IPS-20b (cell line): Measurements from ENCODE around the gene CLPSL1.

ENCODE experiments used
- H3K27ac ChIP-seq: one replicate; pipeline ENCODE4 v1.5.1; 2013; ENCODE audit warnings: low read length
- H3K27me3 ChIP-seq: 2 replicates; pipeline ENCODE4 v1.6.1; 2013; ENCODE audit warnings: mild to moderate bottlenecking, low read length, inconsistent platforms; ENCODE audit not compliant: insufficient read depth
- H3K36me3 ChIP-seq: 2 replicates; pipeline ENCODE4 v1.6.1; 2013; ENCODE audit warnings: low read depth, mild to moderate bottlenecking, inconsistent platforms, low read length, moderate library complexity; ENCODE audit not compliant: insufficient read depth
- H3K4me1 ChIP-seq: 2 replicates; pipeline ENCODE4 v1.6.1; 2013; ENCODE audit warnings: mild to moderate bottlenecking, control low read depth, inconsistent platforms, low read length, moderate library complexity; ENCODE audit not compliant: insufficient read depth
- H3K4me3 ChIP-seq: 2 replicates; pipeline ENCODE4 v1.5.1; 2013; ENCODE audit warnings: mild to moderate bottlenecking, low read length, inconsistent platforms
- H3K9ac ChIP-seq: 2 replicates; pipeline ENCODE4 v1.6.1; 2013; ENCODE audit warnings: low read depth, mild to moderate bottlenecking, inconsistent platforms, low read length, moderate library complexity
- H3K9me3 ChIP-seq: 2 replicates; pipeline ENCODE4 v1.6.1; 2013; ENCODE audit warnings: mild to moderate bottlenecking, low read depth, low read length, inconsistent platforms; ENCODE audit not compliant: insufficient read depth

Gene CLPSL1

GRCh38 chr6:35786272-35786671 is 5.5 kb downstream of the CLPSL1 start:
- no peak overlapping the region for H3K9ac ChIP-seq
- H3K4me1 ChIP-seq: no peaks in the 10 kb centered on the region
- peaks cover 5% of the 10 kb centered on the region for H3K27me3 ChIP-seq

DNA sequence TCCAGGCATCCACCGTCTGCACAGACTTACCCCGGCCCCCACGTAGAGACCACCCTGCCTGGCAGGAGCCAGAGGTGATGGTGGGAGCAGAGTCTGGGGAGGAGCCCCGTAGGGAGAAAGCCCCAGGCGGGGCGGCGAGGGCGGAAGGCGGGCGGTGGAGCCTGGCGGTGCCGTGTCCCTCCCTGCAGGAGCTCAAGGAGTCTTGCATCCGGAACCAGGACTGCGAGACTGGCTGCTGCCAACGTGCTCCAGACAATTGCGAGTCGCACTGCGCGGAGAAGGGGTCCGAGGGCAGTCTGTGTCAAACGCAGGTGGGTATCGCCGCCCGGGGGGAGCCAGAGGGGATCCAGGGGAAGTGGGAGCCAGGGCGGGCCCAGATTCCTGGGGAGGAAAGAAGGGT is 6.0 kb downstream of the CLPSL1 start:
- Histone ChIP-seq H3K4me1 (no peaks in the 10 kb centered on the region), H3K9ac (no peak overlapping the region), H3K27ac (no peak overlapping the region), H3K9me3 (no peaks in the 10 kb centered on the region), H3K4me3 (no peak overlapping the region), H3K27me3 (peaks cover 5% of the 10 kb centered on the region), H3K36me3 (no peaks in the 10 kb centered on the region)

More at GRCh38 chr6:35786272-35786671, 5.5 kb downstream of the CLPSL1 start:
- no peak overlapping the region for H3K27ac ChIP-seq
- H3K36me3 ChIP-seq: no peaks in the 10 kb centered on the region
- no peaks in the 10 kb centered on the region for H3K9me3 ChIP-seq
- H3K4me3 ChIP-seq: no peak overlapping the region

- no peak overlapping the region for H3K27ac ChIP-seq
- no peaks in the 10 kb centered on the region for H3K4me1 ChIP-seq
- H3K9me3 ChIP-seq: no peaks in the 10 kb centered on the region
- peaks cover 5% of the 10 kb centered on the region for H3K27me3 ChIP-seq
- no peak overlapping the region for H3K9ac ChIP-seq
- no peaks in the 10 kb centered on the region for H3K36me3 ChIP-seq
- H3K4me3 ChIP-seq: no peak overlapping the region
Observed at GRCh38 chr6:35787266-35788218, 6.7 kb downstream of the CLPSL1 start.

- Histone ChIP-seq H3K9me3 (no peaks in the 10 kb centered on the region), H3K4me1 (no peaks in the 10 kb centered on the region), H3K27me3 (peaks cover 5% of the 10 kb centered on the region), H3K27ac (no peak overlapping the region), H3K9ac (no peak overlapping the region), H3K36me3 (no peaks in the 10 kb centered on the region), H3K4me3 (no peak overlapping the region)
Observed at GRCh38 chr6:35788423-35788982, 7.7 kb downstream of the CLPSL1 start.

GRCh38 chr6:35790683-35791082 is 9.9 kb downstream of the CLPSL1 start:
- Histone ChIP-seq H3K4me3 (no peak overlapping the region), H3K4me1 (no peaks in the 10 kb centered on the region), H3K9me3 (no peaks in the 10 kb centered on the region), H3K27ac (no peak overlapping the region), H3K27me3 (peaks cover 5% of the 10 kb centered on the region), H3K36me3 (no peaks in the 10 kb centered on the region), H3K9ac (no peak overlapping the region)

DNA sequence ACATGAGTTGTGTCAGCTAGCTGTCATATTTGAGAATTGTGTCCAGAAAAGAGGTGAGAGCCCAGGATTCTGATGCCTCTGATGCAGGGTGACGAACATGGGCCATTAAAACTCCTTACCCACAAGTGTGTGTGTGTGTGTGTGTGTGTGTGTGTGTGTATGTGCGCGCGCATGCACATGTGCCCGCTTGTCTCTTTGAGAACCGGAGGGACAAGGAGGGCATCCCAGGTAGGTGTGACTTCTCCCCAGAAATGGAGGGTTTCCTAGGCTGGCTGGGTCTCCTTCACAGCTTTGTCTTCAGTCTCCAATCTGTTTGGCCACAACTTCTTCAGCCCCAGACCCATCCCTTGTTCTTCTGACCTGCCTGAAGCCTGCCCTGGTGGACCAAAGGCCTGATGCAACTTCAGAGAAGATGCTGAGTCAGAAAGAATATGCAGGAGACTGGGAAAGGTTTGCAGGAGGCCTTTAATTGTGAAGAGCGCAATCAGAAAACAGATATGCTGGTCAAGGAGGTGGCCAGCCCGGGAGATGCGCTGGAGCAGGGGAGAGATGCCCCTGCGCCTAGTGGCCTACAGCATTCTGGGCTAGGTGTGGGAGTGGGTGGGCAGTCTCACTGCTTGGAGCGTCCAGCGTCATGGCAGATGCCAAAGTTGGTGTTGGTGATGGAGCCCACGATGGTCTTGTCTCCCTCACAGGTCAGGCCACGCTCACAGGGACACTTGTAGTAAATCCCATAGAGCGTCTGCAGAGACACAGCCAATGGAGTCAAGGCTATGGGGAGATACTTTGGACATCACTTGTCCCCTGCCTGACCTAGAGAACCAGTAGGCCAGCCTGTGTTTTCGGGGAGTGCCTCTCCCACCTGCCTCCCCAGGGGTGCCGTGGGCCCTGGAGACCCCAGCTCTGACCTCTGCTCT is 14.0 kb downstream of the CLPSL1 start:
- Histone ChIP-seq H3K27me3 (no peaks in the 10 kb centered on the region), H3K9me3 (no peaks in the 10 kb centered on the region), H3K4me1 (peaks cover 7% of the 10 kb centered on the region; the same call in 1 of the 2 replicates), H3K27ac (no peak overlapping the region), H3K4me3 (no peak overlapping the region), H3K9ac (no peak overlapping the region), H3K36me3 (no peaks in the 10 kb centered on the region)

DNA sequence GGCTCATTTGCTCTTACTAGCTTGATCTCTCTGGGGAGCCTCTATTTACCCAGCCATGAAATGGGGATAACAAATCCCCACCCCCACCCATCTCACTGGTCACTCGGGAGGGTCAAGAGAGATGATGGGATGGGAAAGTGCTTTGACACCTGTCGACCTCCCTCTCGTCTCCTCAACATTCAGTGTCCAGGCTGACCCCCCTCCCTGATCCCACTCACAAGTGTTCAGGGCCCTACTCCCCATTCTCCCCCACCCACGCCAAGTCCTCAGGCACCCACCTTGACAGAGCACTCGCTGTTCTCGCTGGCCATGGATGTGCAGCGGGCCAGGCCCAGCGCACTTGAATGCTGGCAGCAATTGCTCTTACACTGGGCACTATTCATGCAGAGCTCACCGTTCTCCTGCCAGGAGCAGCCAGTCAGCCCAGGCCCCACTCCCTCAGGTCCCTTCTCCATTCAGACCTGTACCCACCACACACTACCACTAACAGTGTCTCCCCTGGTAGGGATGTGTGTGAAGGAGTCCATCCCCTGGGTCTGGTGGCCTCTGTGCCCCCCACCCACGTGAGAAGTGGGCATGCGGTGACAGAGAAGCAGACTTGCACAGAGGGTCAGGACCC is 14.7 kb downstream of the CLPSL1 start:
- Histone ChIP-seq H3K9me3 (no peaks in the 10 kb centered on the region), H3K36me3 (no peaks in the 10 kb centered on the region), H3K27ac (no peak overlapping the region), H3K4me3 (no peak overlapping the region), H3K4me1 (peaks cover 7% of the 10 kb centered on the region; the same call in 1 of the 2 replicates), H3K27me3 (no peaks in the 10 kb centered on the region), H3K9ac (no peak overlapping the region)

GRCh38 chr6:35796236-35796635 is 15.4 kb downstream of the CLPSL1 start:
- no peaks in the 10 kb centered on the region for H3K9me3 ChIP-seq
- no peak overlapping the region for H3K4me3 ChIP-seq
- no peaks in the 10 kb centered on the region for H3K27me3 ChIP-seq
- H3K27ac ChIP-seq: no peak overlapping the region
- H3K9ac ChIP-seq: no peak overlapping the region
- H3K36me3 ChIP-seq: no peaks in the 10 kb centered on the region
- peaks cover 11% of the 10 kb centered on the region; the same call in 1 of the 2 replicates for H3K4me1 ChIP-seq

DNA sequence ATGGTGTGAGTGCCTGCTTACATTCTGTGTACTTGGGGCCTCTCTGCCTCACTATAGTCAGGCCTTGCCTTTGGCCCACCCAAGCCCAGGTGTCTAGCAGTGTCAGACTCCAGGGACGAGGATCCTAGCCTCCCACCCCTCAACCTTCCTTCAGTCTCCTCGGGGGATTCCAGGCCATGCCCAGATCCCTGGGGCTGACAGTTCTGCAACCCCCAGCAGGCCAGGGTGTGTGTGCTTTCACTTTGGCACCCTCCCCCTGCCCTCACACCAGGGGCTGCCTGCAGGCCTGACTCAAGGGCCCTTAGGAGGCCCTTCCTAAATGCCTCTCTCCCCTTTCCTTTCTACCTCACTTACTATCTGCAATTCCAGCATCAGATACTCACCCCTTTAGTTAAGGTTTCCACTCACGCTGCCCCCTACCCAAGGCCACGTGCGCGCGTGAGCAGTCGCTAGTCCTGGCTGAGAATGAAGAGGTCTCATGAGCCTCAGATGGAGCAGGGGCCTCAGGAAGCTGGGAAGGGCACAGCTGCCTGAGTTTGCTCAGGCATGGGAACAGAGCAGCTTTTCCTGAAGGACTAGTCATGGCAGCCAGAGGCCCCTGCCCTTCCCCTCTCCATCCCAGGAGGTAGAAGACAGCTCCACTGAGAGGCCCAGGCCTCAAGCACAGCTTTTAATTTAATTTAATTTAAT is 17.2 kb downstream of the CLPSL1 start:
- no peak overlapping the region for H3K9ac ChIP-seq
- no peaks in the 10 kb centered on the region for H3K9me3 ChIP-seq
- H3K4me1 ChIP-seq: peaks cover 12% of the 10 kb centered on the region; the same call in 1 of the 2 replicates
- no peaks in the 10 kb centered on the region for H3K27me3 ChIP-seq
- H3K27ac ChIP-seq: no peak overlapping the region
- H3K4me3 ChIP-seq: no peak overlapping the region
- no peaks in the 10 kb centered on the region for H3K36me3 ChIP-seq

DNA sequence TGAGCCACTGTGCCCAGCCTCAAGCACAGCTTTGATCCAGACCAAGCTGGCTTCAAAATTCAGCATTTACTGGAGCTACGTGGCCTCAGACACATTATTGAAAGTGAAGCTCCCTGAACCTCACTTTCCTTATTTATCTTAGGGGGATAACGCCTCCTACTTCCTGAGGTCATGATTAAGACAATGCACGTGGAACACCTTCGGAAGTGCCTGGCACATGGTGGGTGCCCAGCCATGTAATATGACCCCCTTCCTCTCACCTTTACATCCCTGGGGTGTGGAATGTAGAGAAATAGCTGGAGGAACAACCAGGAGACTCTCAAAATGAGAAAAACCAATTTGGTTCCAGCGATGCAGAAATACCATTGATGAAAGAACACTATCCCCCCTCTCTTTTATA is 17.9 kb downstream of the CLPSL1 start:
- no peak overlapping the region for H3K9ac ChIP-seq
- no peak overlapping the region for H3K27ac ChIP-seq
- H3K4me3 ChIP-seq: no peak overlapping the region
- H3K9me3 ChIP-seq: no peaks in the 10 kb centered on the region
- H3K27me3 ChIP-seq: no peaks in the 10 kb centered on the region
- H3K36me3 ChIP-seq: no peaks in the 10 kb centered on the region
- H3K4me1 ChIP-seq: peaks cover 12% of the 10 kb centered on the region; the same call in 1 of the 2 replicates
